Measurements from ENCODE around the gene KLHL22.
"Not testable (repeated sequence)": the region's sequence is repeated elsewhere in the genome, so short reads cannot be mapped to it uniquely, and the experiment has no call there.

KLHL22 gene

DNA sequence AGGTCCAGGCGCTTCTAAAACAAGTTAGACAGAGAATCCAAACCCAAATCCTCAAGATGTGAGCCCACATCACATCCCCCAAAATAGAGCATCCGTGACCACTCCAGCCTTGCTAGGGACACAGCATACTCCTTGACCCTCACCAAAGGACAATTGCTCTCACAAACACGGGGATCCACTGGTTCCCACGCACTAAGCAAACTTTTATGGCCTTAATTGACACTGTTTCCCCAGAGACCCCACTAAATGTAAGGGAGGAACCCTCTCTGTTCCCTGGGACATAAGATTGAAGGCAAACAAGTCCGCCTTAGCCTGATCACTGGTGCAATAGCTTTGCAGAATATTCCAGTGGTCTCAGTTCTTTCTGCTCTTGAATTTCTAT, 81.5 kb downstream of the KLHL22 start:
- Histone ChIP-seq H3K9ac (ENCODE audit: low read length) (no peak overlapping the region), H3K36me3 (replicated peaks; ENCODE audit: insufficient read depth, low read length) (no peaks in the 10 kb centered on the region), H3K27ac (ENCODE audit: low read length) (no peak overlapping the region), H3K9me2 (replicated peaks; ENCODE audit: insufficient read depth, low read length) (no peaks in the 10 kb centered on the region), H3K4me2 (ENCODE audit: low read depth, low read length) (no peak overlapping the region), H3K4me3 (ENCODE audit: low read length) (no peak overlapping the region), H3K9me3 (replicated peaks; ENCODE audit: insufficient read depth, low read length) (no peaks in the 10 kb centered on the region), H2AFZ (ENCODE audit: low read length) (no peak overlapping the region), H3K4me1 (ENCODE audit: low read length) (no peaks in the 10 kb centered on the region), H4K20me1 (ENCODE audit: insufficient read depth, low read length) (no peaks in the 10 kb centered on the region), H3K79me2 (ENCODE audit: low read length) (no peaks in the 10 kb centered on the region), H3F3A (ENCODE audit: insufficient read depth, low read length) (no peaks in the 10 kb centered on the region), H3K27me3 (replicated peaks; ENCODE audit: insufficient read depth, low read length) (no peaks in the 10 kb centered on the region)
- no peak for DNase-seq
- TF ChIP-seq, protein P1, sequence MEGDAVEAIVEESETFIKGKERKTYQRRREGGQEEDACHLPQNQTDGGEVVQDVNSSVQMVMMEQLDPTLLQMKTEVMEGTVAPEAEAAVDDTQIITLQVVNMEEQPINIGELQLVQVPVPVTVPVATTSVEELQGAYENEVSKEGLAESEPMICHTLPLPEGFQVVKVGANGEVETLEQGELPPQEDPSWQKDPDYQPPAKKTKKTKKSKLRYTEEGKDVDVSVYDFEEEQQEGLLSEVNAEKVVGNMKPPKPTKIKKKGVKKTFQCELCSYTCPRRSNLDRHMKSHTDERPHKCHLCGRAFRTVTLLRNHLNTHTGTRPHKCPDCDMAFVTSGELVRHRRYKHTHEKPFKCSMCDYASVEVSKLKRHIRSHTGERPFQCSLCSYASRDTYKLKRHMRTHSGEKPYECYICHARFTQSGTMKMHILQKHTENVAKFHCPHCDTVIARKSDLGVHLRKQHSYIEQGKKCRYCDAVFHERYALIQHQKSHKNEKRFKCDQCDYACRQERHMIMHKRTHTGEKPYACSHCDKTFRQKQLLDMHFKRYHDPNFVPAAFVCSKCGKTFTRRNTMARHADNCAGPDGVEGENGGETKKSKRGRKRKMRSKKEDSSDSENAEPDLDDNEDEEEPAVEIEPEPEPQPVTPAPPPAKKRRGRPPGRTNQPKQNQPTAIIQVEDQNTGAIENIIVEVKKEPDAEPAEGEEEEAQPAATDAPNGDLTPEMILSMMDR (IDR thresholded peaks at IDR 0.05; ENCODE audit: low read length) = no peak
- no peak for TF ChIP-seq EZH2 (optimal IDR thresholded peaks at IDR 0.05; ENCODE audit: low read depth, low read length)
- TF ChIP-seq EZH2phosphoT487 (IDR thresholded peaks at IDR 0.05; ENCODE audit: low read length) = no peak

DNA sequence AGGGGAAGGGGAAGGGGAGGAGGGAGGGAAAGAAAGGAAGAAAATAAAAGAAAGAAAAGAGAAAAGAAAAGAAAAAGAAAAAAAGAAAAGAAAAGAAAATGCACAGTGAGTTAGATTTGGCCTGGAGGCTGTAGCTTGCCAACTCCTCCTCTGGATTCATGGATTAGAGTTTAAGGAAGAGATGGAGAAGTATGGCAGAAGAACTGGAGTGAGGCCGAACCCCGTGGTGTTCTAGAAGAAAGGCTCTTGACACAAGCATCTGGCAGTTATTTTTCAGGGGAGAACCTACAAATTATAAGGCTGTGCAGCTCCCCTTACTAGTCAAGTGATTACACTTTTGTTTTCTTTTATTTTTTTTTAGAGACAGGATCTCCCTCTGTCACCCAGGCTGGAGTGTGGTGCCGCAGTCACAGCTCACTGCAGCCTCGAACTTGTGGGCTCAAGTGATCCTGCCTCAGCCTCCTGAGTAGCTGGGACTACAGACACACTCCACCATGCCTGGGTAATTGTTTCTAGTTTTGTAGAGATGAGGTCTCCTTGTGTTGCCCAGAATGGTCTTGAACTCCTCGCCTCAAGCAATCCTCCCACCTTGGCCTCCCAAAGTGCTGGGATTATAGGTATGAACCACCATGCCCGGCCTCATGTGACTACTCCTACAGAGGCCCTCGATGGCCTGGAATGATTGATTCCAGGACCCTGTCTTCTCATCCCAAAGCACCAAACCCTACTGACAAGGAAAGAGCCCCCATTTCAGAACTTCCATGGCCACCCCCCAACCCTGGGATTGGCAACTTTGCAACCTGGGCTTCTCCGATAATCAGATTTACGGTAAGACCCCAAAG, 82.2 kb downstream of the KLHL22 start:
- H3F3A ChIP-seq (ENCODE audit: insufficient read depth, low read length) = no peaks in the 10 kb centered on the region
- H3K4me1 ChIP-seq (ENCODE audit: low read length) = no peaks in the 10 kb centered on the region
- H3K4me2 ChIP-seq (ENCODE audit: low read depth, low read length) = no peak overlapping the region
- H3K9me3 ChIP-seq (replicated peaks; ENCODE audit: insufficient read depth, low read length) = no peaks in the 10 kb centered on the region
- TF ChIP-seq EZH2phosphoT487 (IDR thresholded peaks at IDR 0.05; ENCODE audit: low read length) = no peak
- no peak for TF ChIP-seq EZH2 (optimal IDR thresholded peaks at IDR 0.05; ENCODE audit: low read depth, low read length)
- TF ChIP-seq, protein P1 (IDR thresholded peaks at IDR 0.05; ENCODE audit: low read length) = no peak
- no peak overlapping the region for H3K27ac ChIP-seq (ENCODE audit: low read length)
- H3K27me3 ChIP-seq (replicated peaks; ENCODE audit: insufficient read depth, low read length) = no peaks in the 10 kb centered on the region
- H2AFZ ChIP-seq (ENCODE audit: low read length) = no peak overlapping the region
- H3K4me3 ChIP-seq (ENCODE audit: low read length) = no peak overlapping the region
- H3K36me3 ChIP-seq (replicated peaks; ENCODE audit: insufficient read depth, low read length) = no peaks in the 10 kb centered on the region
- no peaks in the 10 kb centered on the region for H3K79me2 ChIP-seq (ENCODE audit: low read length)
- H4K20me1 ChIP-seq (ENCODE audit: insufficient read depth, low read length) = no peaks in the 10 kb centered on the region
- H3K9ac ChIP-seq (ENCODE audit: low read length) = no peak overlapping the region
- H3K9me2 ChIP-seq (replicated peaks; ENCODE audit: insufficient read depth, low read length) = no peaks in the 10 kb centered on the region
- no peak for DNase-seq

DNA sequence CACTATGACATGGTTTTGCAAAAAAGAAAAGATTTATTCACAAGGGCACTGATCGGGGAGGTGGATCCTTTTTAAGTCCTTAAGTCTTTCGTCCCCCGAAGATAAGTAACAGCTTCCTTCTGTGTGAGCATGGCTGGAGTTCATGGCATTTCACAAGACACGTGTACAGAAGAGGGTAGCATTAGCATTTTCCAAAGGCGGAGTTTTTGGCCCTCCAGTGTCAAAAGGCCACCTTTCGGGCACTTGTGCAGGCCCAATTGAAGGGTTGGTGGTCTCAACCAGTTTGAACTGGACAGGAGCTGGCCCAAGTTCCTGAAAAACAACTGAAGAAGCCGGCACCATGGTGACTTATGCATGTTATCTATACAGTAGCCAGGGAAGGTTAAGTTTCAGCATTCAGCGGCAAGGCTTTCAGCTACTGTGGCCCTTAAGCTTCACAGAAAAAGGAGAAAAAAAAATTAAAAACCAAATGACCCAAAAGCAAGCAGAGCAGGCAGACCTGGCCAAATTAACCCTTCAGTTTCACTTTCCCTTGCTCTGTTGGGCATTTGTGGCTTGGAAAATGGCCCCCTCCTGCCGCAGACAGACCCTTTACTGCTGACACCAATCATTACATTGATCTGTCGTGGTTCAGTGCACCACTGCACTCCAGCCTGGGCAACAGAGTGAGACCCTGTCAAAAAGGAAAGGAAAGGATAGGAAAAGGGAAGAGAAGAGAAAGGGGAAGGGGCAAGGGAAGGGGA, 83.0 kb downstream of the KLHL22 start:
- Histone ChIP-seq H3K36me3 (replicated peaks; ENCODE audit: insufficient read depth, low read length) (no peaks in the 10 kb centered on the region), H3K79me2 (ENCODE audit: low read length) (no peaks in the 10 kb centered on the region), H3K4me1 (ENCODE audit: low read length) (no peaks in the 10 kb centered on the region), H3K9me3 (replicated peaks; ENCODE audit: insufficient read depth, low read length) (no peaks in the 10 kb centered on the region), H3K9me2 (replicated peaks; ENCODE audit: insufficient read depth, low read length) (no peaks in the 10 kb centered on the region), H3K27me3 (replicated peaks; ENCODE audit: insufficient read depth, low read length) (no peaks in the 10 kb centered on the region), H2AFZ (ENCODE audit: low read length) (no peak overlapping the region), H3K4me2 (ENCODE audit: low read depth, low read length) (no peak overlapping the region), H3F3A (ENCODE audit: insufficient read depth, low read length) (no peaks in the 10 kb centered on the region), H3K4me3 (ENCODE audit: low read length) (no peak overlapping the region), H4K20me1 (ENCODE audit: insufficient read depth, low read length) (no peaks in the 10 kb centered on the region), H3K27ac (ENCODE audit: low read length) (no peak overlapping the region), H3K9ac (ENCODE audit: low read length) (no peak overlapping the region)
- TF ChIP-seq, protein P1 (IDR thresholded peaks at IDR 0.05; ENCODE audit: low read length) = no peak
- TF ChIP-seq EZH2 (optimal IDR thresholded peaks at IDR 0.05; ENCODE audit: low read depth, low read length) (no peak), EZH2phosphoT487 (IDR thresholded peaks at IDR 0.05; ENCODE audit: low read length) (no peak)
- no peak for DNase-seq

DNA sequence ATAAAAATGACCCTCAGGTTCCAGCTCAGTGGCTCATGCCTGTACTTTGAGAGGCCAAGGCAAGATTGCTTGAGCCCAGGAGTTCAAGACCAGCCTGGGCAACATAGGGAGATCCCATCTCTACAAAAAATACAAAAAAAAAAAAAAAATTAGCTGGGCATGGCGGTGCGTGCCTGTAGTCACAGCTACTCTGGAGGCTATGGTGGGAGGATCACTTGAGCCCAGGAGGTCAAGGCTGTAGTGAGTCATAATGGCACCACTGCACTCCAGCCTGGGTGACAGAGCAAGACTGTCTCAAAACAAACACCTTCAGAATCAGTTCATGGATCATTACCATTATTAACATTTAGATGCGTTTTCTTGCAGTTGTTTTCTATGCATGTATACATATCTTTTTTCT, 86.2 kb downstream of the KLHL22 start:
- not testable (repeated sequence) for H4K20me1 ChIP-seq (ENCODE audit: insufficient read depth, low read length); H3K36me3 ChIP-seq (replicated peaks; ENCODE audit: insufficient read depth, low read length); H3K4me2 ChIP-seq (ENCODE audit: low read depth, low read length); DNase-seq; H3K4me3 ChIP-seq (ENCODE audit: low read length); H3K9me2 ChIP-seq (replicated peaks; ENCODE audit: insufficient read depth, low read length); H3K27ac ChIP-seq (ENCODE audit: low read length); H3K9ac ChIP-seq (ENCODE audit: low read length); H3K27me3 ChIP-seq (replicated peaks; ENCODE audit: insufficient read depth, low read length); H3K79me2 ChIP-seq (ENCODE audit: low read length); H3K4me1 ChIP-seq (ENCODE audit: low read length); H2AFZ ChIP-seq (ENCODE audit: low read length); H3F3A ChIP-seq (ENCODE audit: insufficient read depth, low read length); H3K9me3 ChIP-seq (replicated peaks; ENCODE audit: insufficient read depth, low read length)
